ENCODE measurements around the gene LRRN2.
"Not testable (repeated sequence)": the region's sequence is repeated elsewhere in the genome, so short reads cannot be mapped to it uniquely, and the experiment has no call there.

The LRRN2 gene

GRCh38 chr1:204658295-204658694, 27.2 kb downstream of the LRRN2 start:
- no peak for DNase-seq

- no peak for DNase-seq
Measured at GRCh38 chr1:204653590-204654340, 31.8 kb downstream of the LRRN2 start.

- DNase-seq, result peak; percentile 52 to 55
Measured at GRCh38 chr1:204652497-204652896, 33.0 kb downstream of the LRRN2 start.

GRCh38 chr1:204651843-204652421, 33.6 kb downstream of the LRRN2 start:
- peak; percentile 80 to 88 for DNase-seq

- no peak for DNase-seq
Measured at GRCh38 chr1:204650911-204651570, 34.5 kb downstream of the LRRN2 start.

GRCh38 chr1:204649721-204650521, 35.6 kb downstream of the LRRN2 start:
- DNase-seq, result peak; percentile 87 to 90

- DNase-seq, result no peak
Measured at GRCh38 chr1:204648576-204648975, 37.0 kb downstream of the LRRN2 start.

- DNase-seq, result no peak
Measured at GRCh38 chr1:204647805-204648153, 37.8 kb downstream of the LRRN2 start.

GRCh38 chr1:204647114-204647804, 38.3 kb downstream of the LRRN2 start:
- DNase-seq, result no peak

- DNase-seq, result no peak
Measured at GRCh38 chr1:204645666-204646065, 39.9 kb downstream of the LRRN2 start.

GRCh38 chr1:204645251-204645650, 40.3 kb downstream of the LRRN2 start:
- no peak for DNase-seq

GRCh38 chr1:204643503-204643902, 42.0 kb downstream of the LRRN2 start:
- no peak for DNase-seq

- no peak for DNase-seq
Measured at GRCh38 chr1:204641936-204642335, 43.6 kb downstream of the LRRN2 start.

GRCh38 chr1:204641455-204641854, 44.1 kb downstream of the LRRN2 start:
- no peak for DNase-seq

GRCh38 chr1:204640578-204640977, 45.0 kb downstream of the LRRN2 start:
- DNase-seq, result no peak

GRCh38 chr1:204634260-204634910, 51.2 kb downstream of the LRRN2 start:
- no peak for DNase-seq

GRCh38 chr1:204633665-204634064, 51.9 kb downstream of the LRRN2 start:
- DNase-seq, result no peak

- no peak for DNase-seq
Measured at GRCh38 chr1:204630132-204630905, 55.2 kb downstream of the LRRN2 start.

GRCh38 chr1:204629459-204629858, 56.1 kb downstream of the LRRN2 start:
- DNase-seq, result not testable (repeated sequence)

GRCh38 chr1:204628868-204629267, 56.7 kb downstream of the LRRN2 start:
- DNase-seq, result no peak

GRCh38 chr1:204627436-204627835, 58.1 kb downstream of the LRRN2 start:
- no peak for DNase-seq
